Gastrocnemius medialis (tissue), 4 donors: ENCODE data around the gene CFAP57.

ENCODE experiments used
- CTCF ChIP-seq, 5 experiments: fragments of 450-650 bp in 3 of 5; fragments of 200-600 bp in 2 of 5; sonication (generic) in 2 of 5; IDR thresholded peaks in 4 of 5; conservative IDR thresholded peaks in 1 of 5; 1 replicate in 4 of 5; 2 replicates in 1 of 5; pipeline ENCODE4 v1.5.1; 2016 to 2019; ENCODE audit warnings: antibody characterized with exemption in 5 of 5, mild to moderate bottlenecking in 3 of 5, moderate library complexity in 3 of 5
- POLR2A ChIP-seq, 2 donors: fragments of 450-650 bp; IDR thresholded peaks; one replicate each; pipeline ENCODE4 v1.6.1; 2017; ENCODE audit warnings: antibody characterized with exemption in 2 of 2, mild to moderate bottlenecking in 2 of 2, moderate library complexity in 2 of 2

- TF ChIP-seq CTCF (IDR thresholded peaks at IDR 0.05 in 4 of 5, conservative IDR thresholded peaks at IDR 0.05 in 1 of 5) (no peak), POLR2A (IDR thresholded peaks at IDR 0.05) (no peak)
These were observed 736 bp upstream of the CFAP57 start for GRCh38 chr1:43171312-43171875.
